Lung (tissue), 12 donors: ENCODE data around the gene BHLHA15. TPM values are rescaled to one million over a fixed set of nuclear protein-coding genes. Genes with fewer than 3 reads are reported as not detected.

ENCODE experiments used
- ATAC-seq: fragments of 200-7000 bp; cut with Tn5 transposase; one replicate; pipeline ENCODE4 v1.9.1; 2020; ENCODE audit warnings: moderate number of reproducible peaks; ENCODE audit not compliant: insufficient read depth, low FRiP score
- DNase-seq, 3 donors: peaks; one replicate each; pipeline ENCODE4 v3.0.0-alpha.2; 2013 to 2017
- H3K27ac ChIP-seq, 2 donors: one replicate each; pipeline ENCODE4 v1.5.1; 2013; ENCODE audit warnings: mild to moderate bottlenecking in 2 of 2, moderate library complexity in 2 of 2, control low read depth in 1 of 2, inconsistent platforms in 1 of 2, low read depth in 1 of 2, low read length in 1 of 2
- H3K27me3 ChIP-seq, 3 donors: one replicate each; pipeline ENCODE4 v1.5.1; 2013; ENCODE audit warnings: low read length in 2 of 3; ENCODE audit not compliant: control insufficient read depth in 3 of 3, insufficient read depth in 3 of 3
- H3K36me3 ChIP-seq, 4 donors: one replicate each; pipeline ENCODE4 v1.5.1; 2013; ENCODE audit warnings: low read length in 4 of 4, mild to moderate bottlenecking in 1 of 4, moderate library complexity in 1 of 4; ENCODE audit not compliant: control insufficient read depth in 4 of 4, insufficient read depth in 4 of 4
- H3K4me1 ChIP-seq, 5 donors: one replicate each; pipeline ENCODE4 v1.5.1; 2013; ENCODE audit warnings: low read length in 5 of 5, mild to moderate bottlenecking in 2 of 5, moderate library complexity in 1 of 5; ENCODE audit not compliant: control insufficient read depth in 5 of 5, insufficient read depth in 5 of 5
- H3K4me3 ChIP-seq: one replicate; pipeline ENCODE4 v1.5.1; 2013; ENCODE audit warnings: mild to moderate bottlenecking, control low read depth, moderate library complexity
- H3K9ac ChIP-seq, 2 donors: one replicate each; pipeline ENCODE4 v1.5.1; 2013; ENCODE audit warnings: low read length in 2 of 2, control low read depth in 1 of 2; ENCODE audit not compliant: insufficient read depth in 1 of 2
- H3K9me3 ChIP-seq, 4 donors: one replicate each; pipeline ENCODE4 v1.5.1; 2013; ENCODE audit warnings: low read length in 3 of 4, mild to moderate bottlenecking in 1 of 4, moderate library complexity in 1 of 4; ENCODE audit not compliant: control insufficient read depth in 4 of 4, insufficient read depth in 3 of 4
- WGBS, 2 donors: extraction: QIAGEN DNeasy Blood & Tissue Kit; methylation state at CpG; one replicate each; pipeline ENCODE4 v1.1.7; 2013; 5-methylcytosine and 5-hydroxymethylcytosine counted together
- polyA plus RNA-seq, 2 donors: library from polyadenylated mRNA; stranded (reverse); fragments of 200-250 nt; gene quantifications; one replicate each; pipeline ENCODE4 v1.2.1, GENCODE V29; 2013
- total RNA-seq, 2 donors: library from RNA; depleted of rRNA in 1 of 2; stranded (reverse); fragments of >200 nt in 1 of 2; gene quantifications; one replicate each; pipeline ENCODE4 v1.2.1, GENCODE V29; 2014 to 2021
- TF ChIP-seq, protein P1 (sequence below): IDR thresholded peaks from 2 replicates; pipeline ENCODE4 v1.5.1; 2012; ENCODE audit warnings: mild to moderate bottlenecking; ENCODE audit errors: control extremely low read depth, extremely low read depth
- donor health status: control.
- donor health status: control.
- donor health status: Bipolar disorder and iron deficiency.
- donor health status: healthy.
- donor health status: DM: yes; HTN: yes; CAD: no.

The BHLHA15 gene
- total and polyA plus RNA-seq, 4 donors = 0.93 to 4.0 (median 2.6) TPM

DNA sequence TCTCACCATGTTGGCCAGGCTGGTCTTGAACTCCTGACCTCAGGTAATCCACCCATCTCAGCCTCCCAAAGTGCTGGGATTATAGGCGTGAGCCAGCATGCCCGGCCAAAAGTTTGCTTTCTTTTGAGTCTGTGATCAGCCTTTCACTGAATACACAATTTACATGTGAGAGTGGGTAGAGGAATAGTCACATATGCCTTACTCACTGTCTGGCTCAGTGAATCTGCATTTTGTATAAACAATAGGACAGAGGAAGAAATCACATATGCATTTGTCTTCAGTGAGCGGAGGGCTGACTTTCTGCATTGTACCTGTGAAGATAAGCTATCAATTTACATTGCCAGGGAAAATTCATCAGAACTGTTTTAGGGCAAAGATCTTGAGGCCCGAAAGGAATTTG, 43.3 kb downstream of the BHLHA15 start:
- TF ChIP-seq, protein P1, sequence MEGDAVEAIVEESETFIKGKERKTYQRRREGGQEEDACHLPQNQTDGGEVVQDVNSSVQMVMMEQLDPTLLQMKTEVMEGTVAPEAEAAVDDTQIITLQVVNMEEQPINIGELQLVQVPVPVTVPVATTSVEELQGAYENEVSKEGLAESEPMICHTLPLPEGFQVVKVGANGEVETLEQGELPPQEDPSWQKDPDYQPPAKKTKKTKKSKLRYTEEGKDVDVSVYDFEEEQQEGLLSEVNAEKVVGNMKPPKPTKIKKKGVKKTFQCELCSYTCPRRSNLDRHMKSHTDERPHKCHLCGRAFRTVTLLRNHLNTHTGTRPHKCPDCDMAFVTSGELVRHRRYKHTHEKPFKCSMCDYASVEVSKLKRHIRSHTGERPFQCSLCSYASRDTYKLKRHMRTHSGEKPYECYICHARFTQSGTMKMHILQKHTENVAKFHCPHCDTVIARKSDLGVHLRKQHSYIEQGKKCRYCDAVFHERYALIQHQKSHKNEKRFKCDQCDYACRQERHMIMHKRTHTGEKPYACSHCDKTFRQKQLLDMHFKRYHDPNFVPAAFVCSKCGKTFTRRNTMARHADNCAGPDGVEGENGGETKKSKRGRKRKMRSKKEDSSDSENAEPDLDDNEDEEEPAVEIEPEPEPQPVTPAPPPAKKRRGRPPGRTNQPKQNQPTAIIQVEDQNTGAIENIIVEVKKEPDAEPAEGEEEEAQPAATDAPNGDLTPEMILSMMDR = no peak
- H3K4me3 ChIP-seq = no peak overlapping the region
- no peak overlapping the region for H3K9ac ChIP-seq
- no peak for ATAC-seq
- H3K36me3 ChIP-seq = peaks cover 0 to 7% (median 0%) of the 10 kb centered on the region in 4 donors
- H3K27ac ChIP-seq = no peak overlapping the region
- no peaks in the 10 kb centered on the region for H3K9me3 ChIP-seq
- 94 to 96% methylated on average over 4 of the region's 4 CpGs for WGBS, 2 donors
- DNase-seq = no peak
- H3K27me3 ChIP-seq = no peaks in the 10 kb centered on the region
- H3K4me1 ChIP-seq = peaks cover 0 to 18% (median 5%) of the 10 kb centered on the region in 5 donors

DNA sequence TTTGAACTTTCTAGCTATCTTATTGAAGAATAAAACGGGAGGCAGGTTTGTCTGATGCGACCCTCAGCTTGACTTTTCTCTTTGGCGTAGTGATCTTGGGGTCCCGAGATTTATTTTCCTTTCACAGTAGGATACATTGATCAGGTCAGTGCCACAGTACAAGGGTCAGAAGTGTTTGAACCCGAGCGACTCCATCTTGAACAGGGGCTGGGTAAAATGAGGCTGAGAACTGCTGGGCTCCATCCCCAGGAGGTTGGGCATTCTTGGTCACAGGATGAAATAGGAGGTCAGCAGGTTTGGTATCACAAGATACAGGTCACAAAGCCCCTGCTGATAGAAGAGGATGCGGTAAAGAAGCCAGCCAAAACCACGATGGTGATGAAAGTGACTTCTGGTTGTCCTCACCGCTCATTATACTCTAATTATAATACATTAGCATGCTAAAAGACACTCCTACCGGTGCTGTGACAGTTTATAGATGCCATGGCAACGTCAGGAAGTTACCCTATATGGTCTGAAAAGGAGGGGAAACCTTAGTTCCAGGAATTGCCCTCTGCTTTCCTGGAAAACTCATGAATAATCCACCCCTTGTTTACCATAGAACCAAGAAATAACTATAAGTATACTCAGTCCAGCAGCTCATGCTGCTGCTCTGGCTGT, 43.8 kb downstream of the BHLHA15 start:
- no peaks in the 10 kb centered on the region for H3K9me3 ChIP-seq
- no peak overlapping the region for H3K4me3 ChIP-seq
- 79 to 82% methylated on average over 11 of the region's 11 CpGs for WGBS, 2 donors
- peaks cover 0 to 18% (median 5%) of the 10 kb centered on the region in 5 donors for H3K4me1 ChIP-seq
- H3K27ac ChIP-seq = no peak overlapping the region
- H3K27me3 ChIP-seq = no peaks in the 10 kb centered on the region
- H3K9ac ChIP-seq = no peak overlapping the region
- DNase-seq = no peak
- ATAC-seq = no peak
- TF ChIP-seq, protein P1 = no peak
- peaks cover 0 to 7% (median 0%) of the 10 kb centered on the region in 4 donors for H3K36me3 ChIP-seq

DNA sequence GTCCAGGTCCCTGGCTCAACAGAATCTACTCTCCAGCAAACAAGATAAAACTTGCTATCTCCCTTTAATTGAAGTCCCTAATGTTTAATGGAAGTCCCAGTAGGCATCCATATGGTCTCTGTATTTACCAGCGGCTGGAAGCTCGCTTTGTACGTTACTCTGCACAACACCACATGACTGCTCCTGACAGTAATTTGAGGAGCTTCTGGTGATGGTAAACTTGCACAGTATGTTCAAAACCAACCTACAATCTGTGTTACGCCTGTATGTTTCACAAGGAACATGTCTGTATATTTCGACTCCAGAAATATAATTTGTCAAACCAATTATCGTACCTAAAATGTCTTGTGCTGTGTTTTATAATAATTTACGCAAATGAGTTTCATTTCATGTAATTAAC, 45.2 kb downstream of the BHLHA15 start:
- Histone ChIP-seq H3K36me3 (peaks cover 0 to 10% (median 1%) of the 10 kb centered on the region in 4 donors), H3K27ac (no peak overlapping the region), H3K9me3 (no peaks in the 10 kb centered on the region), H3K9ac (no peak overlapping the region), H3K4me3 (no peak overlapping the region), H3K4me1 (peaks cover 0 to 11% (median 2%) of the 10 kb centered on the region in 5 donors), H3K27me3 (no peaks in the 10 kb centered on the region)
- TF ChIP-seq, protein P1 = no peak
- ATAC-seq = no peak
- 98% methylated on average over 7 of the region's 7 CpGs for WGBS, 2 donors
- no peak for DNase-seq

DNA sequence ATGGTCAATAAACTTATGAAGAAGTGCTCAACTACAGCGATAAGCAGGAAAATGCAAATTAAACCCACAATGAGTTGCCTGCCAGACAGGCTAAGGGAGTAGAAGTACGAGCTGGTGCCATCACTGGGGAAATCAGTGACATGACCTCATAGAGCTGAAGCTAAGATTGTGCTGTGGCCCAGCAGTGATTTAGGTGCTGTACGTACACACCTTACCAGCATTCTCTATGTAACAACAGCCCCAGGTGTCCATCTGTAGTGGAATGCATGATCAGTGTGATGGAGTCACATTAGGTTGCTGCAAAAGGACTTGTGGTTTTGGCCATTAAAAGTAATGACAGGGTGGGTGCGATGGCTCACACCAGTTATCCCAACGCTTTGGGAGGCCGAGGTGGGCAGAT, 46.5 kb downstream of the BHLHA15 start:
- ATAC-seq = no peak
- no peaks in the 10 kb centered on the region for H3K9me3 ChIP-seq
- H3K27ac ChIP-seq = no peak overlapping the region
- H3K36me3 ChIP-seq = peaks cover 0 to 12% (median 1%) of the 10 kb centered on the region in 4 donors
- WGBS, 2 donors = 90 to 95% methylated on average over 6 of the region's 6 CpGs
- no peak for DNase-seq
- TF ChIP-seq, protein P1 = no peak
- peaks cover 0 to 11% (median 0%) of the 10 kb centered on the region in 5 donors for H3K4me1 ChIP-seq
- H3K4me3 ChIP-seq = no peak overlapping the region
- no peak overlapping the region for H3K9ac ChIP-seq
- H3K27me3 ChIP-seq = no peaks in the 10 kb centered on the region
